Neuron (in vitro differentiated cells): Measurements from ENCODE around the gene BICC1.

Experiments
- H2AFZ ChIP-seq: one replicate; pipeline ENCODE4 v1.6.1; 2013; ENCODE audit warnings: low read depth, mild to moderate bottlenecking, inconsistent platforms, low read length, moderate library complexity
- H3K27me3 ChIP-seq: one replicate; pipeline ENCODE4 v1.6.1; 2013; ENCODE audit warnings: low read length; ENCODE audit not compliant: insufficient read depth
- H3K36me3 ChIP-seq: one replicate; pipeline ENCODE4 v1.6.1; 2013; ENCODE audit warnings: low read length; ENCODE audit not compliant: insufficient read depth
- H3K4me1 ChIP-seq: one replicate; pipeline ENCODE4 v1.6.1; 2013; ENCODE audit warnings: low read length; ENCODE audit not compliant: insufficient read depth
- H3K4me3 ChIP-seq: 2 replicates; pipeline ENCODE4 v1.5.1; 2013; ENCODE audit warnings: mild to moderate bottlenecking, low read length, moderate library complexity
- H3K9me3 ChIP-seq: one replicate; pipeline ENCODE4 v1.6.1; 2013; ENCODE audit warnings: low read length

Gene BICC1

GRCh38 chr10:58701405-58702135 is 188.9 kb downstream of the BICC1 start:
- Histone ChIP-seq H3K36me3 (no peaks in the 10 kb centered on the region), H3K4me1 (peaks cover 8% of the 10 kb centered on the region), H2AFZ (no peak overlapping the region), H3K9me3 (no peaks in the 10 kb centered on the region), H3K27me3 (no peaks in the 10 kb centered on the region), H3K4me3 (no peak overlapping the region)

DNA sequence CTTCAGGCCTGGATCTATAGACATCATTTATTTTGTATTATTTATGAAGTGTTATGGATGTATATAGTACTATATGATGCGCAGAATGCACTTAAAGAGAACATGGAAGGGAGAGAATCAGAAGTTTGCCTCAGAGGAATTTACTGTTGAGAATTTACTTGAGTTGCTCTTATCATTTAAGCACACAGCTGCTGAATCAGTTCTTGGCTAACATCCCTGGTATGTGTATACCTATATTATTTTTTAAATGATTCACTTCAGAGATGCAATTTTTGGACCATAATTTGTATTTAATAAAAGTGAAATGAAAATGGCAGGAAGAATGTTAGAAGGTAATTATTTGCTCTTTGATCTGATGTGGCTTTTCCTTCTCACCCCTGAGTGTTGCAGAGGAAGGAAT is 191.6 kb downstream of the BICC1 start:
- no peaks in the 10 kb centered on the region for H3K27me3 ChIP-seq
- H3K9me3 ChIP-seq = no peaks in the 10 kb centered on the region
- no peaks in the 10 kb centered on the region for H3K4me1 ChIP-seq
- H2AFZ ChIP-seq = no peak overlapping the region
- H3K4me3 ChIP-seq = no peak overlapping the region
- H3K36me3 ChIP-seq = no peaks in the 10 kb centered on the region

- Histone ChIP-seq H3K36me3 (no peaks in the 10 kb centered on the region), H3K27me3 (no peaks in the 10 kb centered on the region), H2AFZ (no peak overlapping the region), H3K4me3 (no peak overlapping the region), H3K9me3 (no peaks in the 10 kb centered on the region), H3K4me1 (no peaks in the 10 kb centered on the region)
These were observed 192.0 kb downstream of the BICC1 start for GRCh38 chr10:58704671-58705141.

DNA sequence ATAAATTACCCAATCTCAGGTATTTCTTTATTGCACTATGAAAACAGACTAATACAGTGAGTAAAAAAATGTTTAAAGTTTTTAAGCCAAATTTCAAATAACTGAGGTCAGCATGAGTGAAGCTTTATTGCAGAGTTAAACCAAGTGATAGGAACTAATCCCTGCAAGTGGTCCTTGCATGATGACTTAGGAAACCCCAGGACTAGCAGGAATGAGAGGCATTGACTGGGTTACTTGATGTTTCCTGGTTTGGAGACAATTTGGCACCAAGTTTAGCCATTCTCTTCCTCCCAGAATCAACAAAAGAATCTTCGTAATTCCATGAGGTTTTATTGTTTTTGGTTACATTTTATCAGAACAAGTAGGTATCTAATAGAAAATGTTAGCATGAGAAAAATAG is 194.2 kb downstream of the BICC1 start:
- no peak overlapping the region for H2AFZ ChIP-seq
- H3K9me3 ChIP-seq = no peaks in the 10 kb centered on the region
- H3K4me3 ChIP-seq = no peak overlapping the region
- H3K4me1 ChIP-seq = no peaks in the 10 kb centered on the region
- H3K36me3 ChIP-seq = no peaks in the 10 kb centered on the region
- H3K27me3 ChIP-seq = no peaks in the 10 kb centered on the region

GRCh38 chr10:58712141-58712540 is 199.5 kb downstream of the BICC1 start:
- H3K36me3 ChIP-seq = no peaks in the 10 kb centered on the region
- no peaks in the 10 kb centered on the region for H3K27me3 ChIP-seq
- no peak overlapping the region for H2AFZ ChIP-seq
- H3K9me3 ChIP-seq = no peaks in the 10 kb centered on the region
- no peaks in the 10 kb centered on the region for H3K4me1 ChIP-seq
- no peak overlapping the region for H3K4me3 ChIP-seq

DNA sequence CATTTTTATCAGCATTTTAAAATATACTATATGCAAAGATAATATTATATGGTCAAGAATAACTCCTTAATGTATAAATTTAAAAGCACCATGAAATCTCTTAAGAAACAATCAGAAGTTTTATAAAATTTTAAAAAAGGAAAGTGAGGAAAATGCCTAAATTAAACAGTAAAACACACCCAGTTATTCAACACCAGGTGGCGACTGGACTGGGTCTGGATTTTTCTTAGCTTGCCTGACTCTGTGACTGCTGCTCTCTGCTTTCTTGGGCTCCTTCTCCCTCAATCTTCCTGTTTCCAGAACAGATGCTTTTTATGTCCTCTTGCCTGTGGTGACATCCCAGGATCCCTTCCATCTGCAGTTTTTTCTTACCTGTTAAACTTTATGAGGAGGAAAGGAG is 200.3 kb downstream of the BICC1 start:
- Histone ChIP-seq H3K9me3 (no peaks in the 10 kb centered on the region), H3K4me1 (no peaks in the 10 kb centered on the region), H3K27me3 (no peaks in the 10 kb centered on the region), H3K36me3 (no peaks in the 10 kb centered on the region), H2AFZ (no peak overlapping the region), H3K4me3 (no peak overlapping the region)

DNA sequence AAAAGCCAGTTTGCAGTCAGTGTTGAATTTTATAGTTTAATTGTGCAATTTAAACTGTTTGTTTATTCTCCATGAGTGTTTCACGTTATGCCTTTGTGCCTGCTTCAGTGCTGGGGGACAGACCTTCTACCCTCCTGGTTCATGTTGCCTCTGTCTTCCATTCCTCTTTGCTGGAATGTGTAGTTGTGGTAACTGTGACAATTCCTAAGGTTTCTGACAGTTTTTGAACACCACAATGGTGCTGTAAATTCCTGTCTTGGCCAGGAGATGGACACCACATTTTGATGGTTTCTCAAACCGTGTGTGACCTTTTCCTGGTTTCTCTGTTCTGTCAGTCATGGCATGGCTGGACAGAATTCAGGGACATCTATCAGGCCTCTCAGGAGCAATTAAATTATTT is 201.7 kb downstream of the BICC1 start:
- no peaks in the 10 kb centered on the region for H3K36me3 ChIP-seq

GRCh38 chr10:58715061-58715460 is 202.4 kb downstream of the BICC1 start:
- Histone ChIP-seq H3K9me3 (no peaks in the 10 kb centered on the region), H3K36me3 (no peaks in the 10 kb centered on the region), H3K4me3 (no peak overlapping the region), H2AFZ (no peak overlapping the region), H3K27me3 (no peaks in the 10 kb centered on the region), H3K4me1 (no peaks in the 10 kb centered on the region)

More for the DNA sequence above, 201.7 kb downstream of the BICC1 start:
- no peaks in the 10 kb centered on the region for H3K4me1 ChIP-seq
- no peak overlapping the region for H3K4me3 ChIP-seq
- H3K27me3 ChIP-seq = no peaks in the 10 kb centered on the region
- H3K9me3 ChIP-seq = no peaks in the 10 kb centered on the region
- no peak overlapping the region for H2AFZ ChIP-seq

DNA sequence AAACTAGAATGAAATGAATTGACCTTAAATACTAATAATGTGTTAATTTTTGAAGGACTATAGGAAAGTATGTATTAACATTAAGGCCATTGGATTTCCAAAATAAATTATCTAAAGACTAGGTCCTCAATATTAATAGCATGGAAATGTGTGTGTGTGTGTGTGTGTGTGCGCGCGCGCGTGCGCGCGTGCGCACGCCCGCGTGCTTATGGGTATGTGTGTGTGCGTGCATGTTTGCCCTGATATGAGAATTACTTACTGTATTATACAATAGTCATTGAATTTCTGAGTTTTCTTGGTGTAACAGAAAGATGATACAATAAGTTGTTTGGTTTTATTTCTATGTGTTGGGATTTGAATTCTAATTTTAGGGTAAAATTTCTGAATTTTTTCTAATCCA is 205.9 kb downstream of the BICC1 start:
- Histone ChIP-seq H3K27me3 (no peaks in the 10 kb centered on the region), H3K4me1 (no peaks in the 10 kb centered on the region), H2AFZ (no peak overlapping the region), H3K36me3 (no peaks in the 10 kb centered on the region), H3K4me3 (no peak overlapping the region), H3K9me3 (no peaks in the 10 kb centered on the region)

DNA sequence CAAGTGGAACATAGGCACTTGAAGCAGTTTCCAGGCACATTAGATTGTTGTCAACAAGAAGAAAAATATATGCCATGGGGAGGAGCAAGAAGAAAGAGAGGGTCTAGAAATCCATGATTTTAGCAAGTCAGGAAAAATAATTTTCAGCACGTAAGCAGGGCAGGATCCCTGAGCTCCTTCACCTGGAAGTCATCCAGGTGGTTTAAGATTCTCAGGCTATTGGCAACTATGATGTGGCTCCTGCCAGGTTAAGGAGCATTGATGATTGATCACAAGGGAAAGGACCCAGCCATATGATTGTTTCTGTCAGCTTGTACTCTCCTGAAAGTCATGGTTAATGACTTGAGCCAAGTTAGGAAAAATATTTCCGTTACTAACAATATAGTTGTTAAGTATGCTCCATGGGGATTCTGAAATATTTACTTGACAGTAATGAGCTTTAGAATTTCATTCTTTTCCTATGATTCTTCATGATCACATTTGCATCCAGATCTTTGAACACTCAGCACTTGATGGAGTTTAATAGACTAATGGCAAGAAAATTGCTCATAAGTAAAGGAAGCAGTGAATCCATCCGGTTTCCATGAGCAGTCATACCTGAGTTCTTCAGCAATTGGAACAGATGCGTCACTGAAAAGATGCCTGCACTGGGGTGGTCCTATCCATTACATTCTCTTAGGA is 209.1 kb downstream of the BICC1 start:
- no peaks in the 10 kb centered on the region for H3K36me3 ChIP-seq
- H3K27me3 ChIP-seq = no peaks in the 10 kb centered on the region
- no peaks in the 10 kb centered on the region for H3K4me1 ChIP-seq

DNA sequence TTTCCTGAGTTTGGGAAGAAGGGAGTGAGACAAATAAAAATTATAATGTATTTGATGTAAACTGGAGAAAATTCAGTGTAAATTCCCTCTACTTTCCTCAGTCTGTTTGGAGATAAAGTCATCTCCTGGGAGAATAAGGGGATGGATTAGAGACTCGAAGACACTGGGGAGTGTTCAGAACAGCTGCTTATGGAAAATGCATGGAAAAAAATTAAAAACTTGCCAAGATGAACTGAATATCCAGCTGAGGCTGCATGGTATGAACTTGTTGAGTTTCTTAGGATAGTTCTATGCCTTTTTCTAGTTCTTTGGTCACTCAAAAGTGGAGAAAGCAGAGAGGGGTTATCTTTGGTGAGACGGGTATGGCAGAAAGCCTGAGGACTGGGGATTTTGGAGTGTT is 210.5 kb downstream of the BICC1 start:
- H3K4me3 ChIP-seq = no peak overlapping the region
- H3K9me3 ChIP-seq = no peaks in the 10 kb centered on the region
- H2AFZ ChIP-seq = no peak overlapping the region
- H3K27me3 ChIP-seq = no peaks in the 10 kb centered on the region
- H3K36me3 ChIP-seq = no peaks in the 10 kb centered on the region
- H3K4me1 ChIP-seq = no peaks in the 10 kb centered on the region

More for the DNA sequence above, 209.1 kb downstream of the BICC1 start:
- Histone ChIP-seq H3K4me3 (no peak overlapping the region), H3K9me3 (no peaks in the 10 kb centered on the region), H2AFZ (no peak overlapping the region)

DNA sequence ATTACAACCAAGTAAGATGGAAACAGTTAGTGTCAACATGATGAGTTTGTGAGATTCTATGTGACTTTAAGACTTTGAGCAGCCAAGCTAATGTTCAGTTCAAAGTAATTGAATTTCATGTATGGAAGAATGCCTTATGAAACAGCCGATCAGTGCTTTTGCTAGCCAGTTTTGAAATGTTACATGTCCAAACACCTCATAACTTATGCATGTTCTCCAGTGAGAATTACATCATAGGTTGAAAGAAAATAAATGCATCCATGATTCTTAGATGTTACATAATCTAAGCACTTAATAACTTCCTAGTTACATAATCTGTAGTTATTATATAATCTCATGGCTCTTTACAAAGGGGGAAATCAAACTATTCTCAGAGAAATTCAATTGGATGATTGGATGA is 211.3 kb downstream of the BICC1 start:
- H3K36me3 ChIP-seq = no peaks in the 10 kb centered on the region
- H3K9me3 ChIP-seq = no peaks in the 10 kb centered on the region
- H2AFZ ChIP-seq = no peak overlapping the region
- H3K4me3 ChIP-seq = no peak overlapping the region
- no peaks in the 10 kb centered on the region for H3K27me3 ChIP-seq
- no peaks in the 10 kb centered on the region for H3K4me1 ChIP-seq

DNA sequence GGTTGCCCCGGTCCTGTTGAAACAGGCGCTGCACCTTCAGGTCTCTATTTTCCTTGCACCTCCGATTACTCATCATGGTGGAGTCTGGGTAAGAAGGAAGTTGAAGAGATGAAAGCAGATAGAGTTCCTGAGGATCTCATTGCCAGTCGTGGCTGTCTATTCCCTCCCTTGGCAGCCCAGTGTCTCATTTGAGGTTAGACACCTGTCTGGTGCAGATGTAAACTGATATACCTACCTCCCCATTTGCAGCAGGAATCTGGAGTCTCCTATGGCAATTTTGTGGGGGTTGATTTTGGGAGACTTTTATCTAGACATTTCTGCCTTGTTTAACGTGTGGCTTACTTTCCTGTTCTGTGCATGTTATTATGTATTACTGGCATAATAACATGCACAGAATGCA is 212.1 kb downstream of the BICC1 start:
- no peaks in the 10 kb centered on the region for H3K9me3 ChIP-seq
- H3K36me3 ChIP-seq = no peaks in the 10 kb centered on the region
- no peak overlapping the region for H3K4me3 ChIP-seq
- no peaks in the 10 kb centered on the region for H3K27me3 ChIP-seq
- H3K4me1 ChIP-seq = no peaks in the 10 kb centered on the region
- no peak overlapping the region for H2AFZ ChIP-seq
